H1 (cell line): ENCODE data around the gene NFATC1. TPM values are rescaled to one million over a fixed set of nuclear protein-coding genes. Genes with fewer than 3 reads are reported as not detected.

Experiments
- CBX8 ChIP-seq: fragments of 300-800, 300-1000 bp; sonication (generic); IDR thresholded peaks from 2 replicates; pipeline ENCODE4 v1.7.1; 2016; ENCODE audit warnings: low read depth, low read length, borderline replicate concordance
- CHD1 ChIP-seq: IDR thresholded peaks from 2 replicates; pipeline ENCODE4 v1.6.1; 2012; ENCODE audit warnings: low read depth, low read length, improper control_type of control experiment
- CHD2 ChIP-seq: IDR thresholded peaks from 2 replicates; pipeline ENCODE4 v1.6.1; 2012; ENCODE audit warnings: low read length, improper control_type of control experiment
- CTBP2 ChIP-seq: IDR thresholded peaks from 2 replicates; pipeline ENCODE4 v1.7.0; 2011; ENCODE audit warnings: borderline replicate concordance, mild to moderate bottlenecking, moderate library complexity, mixed read lengths, low read length; ENCODE audit not compliant: insufficient read depth, insufficient read length
- FOSL1 ChIP-seq: IDR thresholded peaks from 2 replicates; pipeline ENCODE4 v1.6.1; 2011; ENCODE audit warnings: mild to moderate bottlenecking, low read depth, low read length, moderate library complexity; ENCODE audit not compliant: insufficient read depth
- GABPA ChIP-seq: IDR thresholded peaks from 2 replicates; pipeline ENCODE4 v1.6.1; 2011; ENCODE audit warnings: mild to moderate bottlenecking, low read length, moderate library complexity, borderline replicate concordance; ENCODE audit not compliant: insufficient read depth
- GTF2F1 ChIP-seq: IDR thresholded peaks from 2 replicates; pipeline ENCODE4 v1.6.1; 2012; ENCODE audit warnings: low read depth, low read length, improper control_type of control experiment, borderline replicate concordance
- JUND ChIP-seq: IDR thresholded peaks from 2 replicates; pipeline ENCODE4 v1.6.1; 2011; ENCODE audit warnings: mild to moderate bottlenecking, improper control_type of control experiment, low read length
- KDM4A ChIP-seq: IDR thresholded peaks from one replicate; pipeline ENCODE4 v1.7.1; 2012; ENCODE audit warnings: low read depth, mild to moderate bottlenecking, moderate library complexity, low read length, inconsistent platforms; ENCODE audit not compliant: severe bottlenecking
- KDM5A ChIP-seq: fragments of 200-600 bp; IDR thresholded peaks from 2 replicates; pipeline ENCODE4 v1.7.1; 2012; ENCODE audit warnings: mild to moderate bottlenecking, low read length, inconsistent platforms, mixed read lengths
- NRF1 ChIP-seq: IDR thresholded peaks from 2 replicates; pipeline ENCODE4 v1.6.1; 2011; ENCODE audit warnings: mild to moderate bottlenecking, low read depth, low read length, improper control_type of control experiment
- POLR2AphosphoS5 ChIP-seq: IDR thresholded peaks from 2 replicates; pipeline ENCODE4 v1.6.1; 2011; ENCODE audit warnings: low read depth, low read length
- RAD21 ChIP-seq, 2 experiments: IDR thresholded peaks in 1 of 2; conservative IDR thresholded peaks in 1 of 2; 2 replicates each; pipeline ENCODE4 v1.6.1; 2011; ENCODE audit warnings: low read depth in 2 of 2, low read length in 2 of 2, improper control_type of control experiment in 1 of 2, inconsistent platforms in 1 of 2, mild to moderate bottlenecking in 1 of 2, moderate library complexity in 1 of 2
- RBBP5 ChIP-seq: IDR thresholded peaks from 2 replicates; pipeline ENCODE4 v1.7.1; 2012; ENCODE audit warnings: low read depth, mild to moderate bottlenecking, inconsistent platforms, low read length, moderate library complexity, borderline replicate concordance
- RNF2 ChIP-seq: fragments of 200-900, 300-1000 bp; sonication (generic); IDR thresholded peaks from 2 replicates; pipeline ENCODE4 v1.7.1; 2016; ENCODE audit warnings: borderline replicate concordance, low read depth, mild to moderate bottlenecking, antibody characterized with exemption, low read length; ENCODE audit not compliant: poor library complexity, severe bottlenecking; ENCODE audit errors: missing control alignments
- SAP30 ChIP-seq: fragments of 300-600 bp; sonication (generic); IDR thresholded peaks from 2 replicates; pipeline ENCODE4 v1.7.1; 2012; ENCODE audit warnings: low read length, moderate library complexity, mild to moderate bottlenecking, inconsistent platforms; ENCODE audit not compliant: insufficient read depth, insufficient replicate concordance
- SIRT6 ChIP-seq: IDR thresholded peaks from one replicate; pipeline ENCODE4 v1.7.1; 2012; ENCODE audit warnings: low read length, inconsistent platforms
- SP4 ChIP-seq: IDR thresholded peaks from 2 replicates; pipeline ENCODE4 v1.6.1; 2012; ENCODE audit warnings: low read length, inconsistent platforms
- SRF ChIP-seq: IDR thresholded peaks from 2 replicates; pipeline ENCODE4 v1.6.1; 2011; ENCODE audit warnings: mild to moderate bottlenecking, low read depth, low read length, moderate library complexity
- SUZ12 ChIP-seq: fragments of 200-600 bp; sonication (generic); IDR thresholded peaks from 2 replicates; pipeline ENCODE4 v1.6.1; 2012; ENCODE audit warnings: mild to moderate bottlenecking, inconsistent platforms, low read length, moderate library complexity, mixed read lengths
- TAF7 ChIP-seq: optimal IDR thresholded peaks from 2 replicates; pipeline ENCODE3; 2011; ENCODE audit warnings: low read depth, mild to moderate bottlenecking, inconsistent platforms, low read length, moderate library complexity, borderline replicate concordance
- TCF12 ChIP-seq: IDR thresholded peaks from 2 replicates; pipeline ENCODE4 v1.6.1; 2011; ENCODE audit warnings: low read depth, mild to moderate bottlenecking, low read length
- USF2 ChIP-seq: IDR thresholded peaks from 2 replicates; pipeline ENCODE4 v1.6.1; 2011; ENCODE audit warnings: low read length, improper control_type of control experiment
- polyA plus RNA-seq, 7 experiments: library from polyadenylated mRNA; depleted of rRNA in 3 of 7; stranded (reverse) in 5 of 7; unstranded in 2 of 7; fragments of >200 nt in 5 of 7; fragments of 200-250 nt in 2 of 7; gene quantifications; 1 replicate in 5 of 7; 2 replicates in 1 of 7; 4 replicates in 1 of 7; pipeline versions ENCODE4 v1.2.1 to v1.2.3, GENCODE V29; 2011 to 2013; ENCODE audit warnings: missing spikeins in 2 of 7, mixed read lengths in 2 of 7
- total RNA-seq: library from RNA; stranded (reverse); fragmentation: NEBNext Ultra II Directional; extraction: Animal tissue kit (Norgen Biotek cat#: 25700); gene quantifications from 2 replicates; pipeline ENCODE4 v1.2.1, GENCODE V29; 2021

The NFATC1 gene
- total and polyA plus RNA-seq, 2 of the 8 experiments (the other 6 are each of a cell fraction or from before 2014, with no cell fraction given), result 2.0 to 6.6 TPM

- TF ChIP-seq RAD21 (IDR thresholded peaks at IDR 0.05 in 1 of 2, conservative IDR thresholded peaks at IDR 0.05 in 1 of 2; ENCODE audit: low read depth in 2 of 2, low read length in 2 of 2), result no peak
- TF ChIP-seq SP4, result no peak
- TF ChIP-seq SAP30, result no peak
- no peak for TF ChIP-seq SIRT6
- TF ChIP-seq SUZ12, result peak; percentile 87
- TF ChIP-seq TCF12, result no peak
- no peak for TF ChIP-seq JUND
- TF ChIP-seq CBX8, result peak; percentile 32; the same call in 1 of the 2 replicates
- TF ChIP-seq RNF2, result no peak
- 0 out of 2 replicates have a peak, but pooled peaks have one; percentile 21 for TF ChIP-seq RBBP5
- no peak for TF ChIP-seq GABPA
- no peak for TF ChIP-seq SRF
- TF ChIP-seq CTBP2, result no peak
- TF ChIP-seq TAF7, result no peak
- TF ChIP-seq KDM4A, result peak; percentile 63
- TF ChIP-seq GTF2F1, result no peak
- no peak for TF ChIP-seq CHD1
- no peak for TF ChIP-seq USF2
- no peak for TF ChIP-seq NRF1
- no peak for TF ChIP-seq KDM5A
- TF ChIP-seq FOSL1, result no peak
- no peak for TF ChIP-seq POLR2AphosphoS5
- TF ChIP-seq CHD2, result no peak
Observed at GRCh38 chr18:79399275-79400081, 3.7 kb downstream of the NFATC1 start (continued).
